Calu3 (cell line): ENCODE data around the gene PSTPIP1. TPM values are rescaled to one million over a fixed set of nuclear protein-coding genes. Genes with fewer than 3 reads are reported as not detected.
"Not testable (repeated sequence)": the region's sequence is repeated elsewhere in the genome, so short reads cannot be mapped to it uniquely, and the experiment has no call there.

Experiments
- BruUV-seq: library from RNA; stranded (reverse); fragments of 400-500 nt; replicated peaks from 2 replicates; lab custom pipeline; 2021; lab: Mats Ljungman, UMichigan
- CTCF ChIA-PET: fragments of 300-600 bp; sonication (Branson Sonifier 250); formaldehyde crosslinking; loops from one replicate; lab custom pipeline; 2022; ENCODE audit warnings: antibody characterized with exemption; lab: Charles Lee
- DNase-seq: peaks from one replicate; pipeline ENCODE4 v3.0.0; 2022
- H3K27ac Mint-ChIP-seq: one replicate; pipeline ENCODE4 v1.8.0; 2022; ENCODE audit warnings: mixed read lengths; ENCODE audit not compliant: unreplicated experiment
- H3K27me3 Mint-ChIP-seq: one replicate; pipeline ENCODE4 v1.8.0; 2022; ENCODE audit warnings: mixed read lengths; ENCODE audit not compliant: unreplicated experiment
- H3K36me3 Mint-ChIP-seq: one replicate; pipeline ENCODE4 v1.8.0; 2022; ENCODE audit warnings: mild to moderate bottlenecking, moderate library complexity, mixed read lengths; ENCODE audit not compliant: insufficient read depth, unreplicated experiment
- H3K4me1 Mint-ChIP-seq: one replicate; pipeline ENCODE4 v1.8.0; 2022; ENCODE audit warnings: mild to moderate bottlenecking, low read depth, mixed read lengths; ENCODE audit not compliant: unreplicated experiment
- H3K4me3 Mint-ChIP-seq: one replicate; pipeline ENCODE4 v1.8.0; 2022; ENCODE audit warnings: mild to moderate bottlenecking, low read depth, moderate library complexity, mixed read lengths; ENCODE audit not compliant: unreplicated experiment
- H3K9me3 Mint-ChIP-seq: one replicate; pipeline ENCODE4 v1.8.0; 2022; ENCODE audit warnings: low read depth, mixed read lengths; ENCODE audit not compliant: unreplicated experiment
- intact Hi-C: fragments of 100-400 bp; cut with micrococcal nuclease; formaldehyde crosslinking; loops from one replicate; pipeline ENCODE4 v1.10.0; 2022; ENCODE audit not compliant: unreplicated experiment
- total RNA-seq: library from RNA; stranded (reverse); gene quantifications from 2 replicates; pipeline ENCODE4 v1.2.3, GENCODE V29; 2022
- TF ChIP-seq, protein P1 (sequence below): fragments of 200-600 bp; IDR thresholded peaks from one replicate; pipeline ENCODE4 v1.8.0; 2022; ENCODE audit warnings: antibody characterized with exemption; ENCODE audit not compliant: unreplicated experiment

The PSTPIP1 gene
- total RNA-seq, 1 experiment from 2014 or later = not detected

DNA sequence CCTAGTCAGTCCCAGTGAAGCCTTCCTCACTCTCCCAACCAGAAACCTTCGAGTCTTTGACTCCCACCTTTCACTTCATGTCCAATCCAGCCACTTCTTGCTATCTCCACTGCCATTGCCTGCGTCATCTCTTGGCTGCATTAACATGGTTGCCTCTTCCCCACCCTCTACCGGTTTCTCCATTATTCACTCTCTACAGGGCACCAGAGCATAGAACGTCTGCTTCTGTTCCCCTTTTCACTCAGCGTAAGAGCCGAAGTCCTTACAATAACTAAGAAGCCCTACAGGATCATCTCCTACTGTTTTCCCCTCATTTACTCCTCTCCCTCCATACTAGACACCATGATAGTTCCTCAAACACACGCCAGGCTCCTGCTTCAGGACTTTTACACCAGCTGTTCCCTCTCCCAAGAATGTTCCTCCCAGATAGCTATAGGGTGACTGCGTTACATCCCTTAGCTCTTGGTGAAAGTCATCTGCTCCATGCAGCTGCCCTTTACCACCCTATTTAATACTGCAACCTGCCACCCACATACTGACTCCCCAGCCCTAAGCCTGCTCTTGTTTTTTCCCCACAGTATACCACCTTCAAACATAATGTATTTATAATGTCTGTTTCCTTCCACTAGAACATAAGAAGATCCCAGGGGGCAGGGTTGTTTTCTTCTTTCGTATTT, 32.5 kb upstream of the PSTPIP1 start:
- BruUV-seq = no TSS peak
- CTCF ChIA-PET = no interaction called here
- H3K27me3 Mint-ChIP-seq = peaks cover 58% of the 10 kb centered on the region
- H3K27ac Mint-ChIP-seq = no peak overlapping the region
- no peak for DNase-seq
- H3K4me3 Mint-ChIP-seq = no peak overlapping the region
- no peaks in the 10 kb centered on the region for H3K9me3 Mint-ChIP-seq
- intact Hi-C loops = no loop called here
- TF ChIP-seq, protein P1, sequence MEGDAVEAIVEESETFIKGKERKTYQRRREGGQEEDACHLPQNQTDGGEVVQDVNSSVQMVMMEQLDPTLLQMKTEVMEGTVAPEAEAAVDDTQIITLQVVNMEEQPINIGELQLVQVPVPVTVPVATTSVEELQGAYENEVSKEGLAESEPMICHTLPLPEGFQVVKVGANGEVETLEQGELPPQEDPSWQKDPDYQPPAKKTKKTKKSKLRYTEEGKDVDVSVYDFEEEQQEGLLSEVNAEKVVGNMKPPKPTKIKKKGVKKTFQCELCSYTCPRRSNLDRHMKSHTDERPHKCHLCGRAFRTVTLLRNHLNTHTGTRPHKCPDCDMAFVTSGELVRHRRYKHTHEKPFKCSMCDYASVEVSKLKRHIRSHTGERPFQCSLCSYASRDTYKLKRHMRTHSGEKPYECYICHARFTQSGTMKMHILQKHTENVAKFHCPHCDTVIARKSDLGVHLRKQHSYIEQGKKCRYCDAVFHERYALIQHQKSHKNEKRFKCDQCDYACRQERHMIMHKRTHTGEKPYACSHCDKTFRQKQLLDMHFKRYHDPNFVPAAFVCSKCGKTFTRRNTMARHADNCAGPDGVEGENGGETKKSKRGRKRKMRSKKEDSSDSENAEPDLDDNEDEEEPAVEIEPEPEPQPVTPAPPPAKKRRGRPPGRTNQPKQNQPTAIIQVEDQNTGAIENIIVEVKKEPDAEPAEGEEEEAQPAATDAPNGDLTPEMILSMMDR = no peak
- no peaks in the 10 kb centered on the region for H3K4me1 Mint-ChIP-seq
- H3K36me3 Mint-ChIP-seq = no peaks in the 10 kb centered on the region

DNA sequence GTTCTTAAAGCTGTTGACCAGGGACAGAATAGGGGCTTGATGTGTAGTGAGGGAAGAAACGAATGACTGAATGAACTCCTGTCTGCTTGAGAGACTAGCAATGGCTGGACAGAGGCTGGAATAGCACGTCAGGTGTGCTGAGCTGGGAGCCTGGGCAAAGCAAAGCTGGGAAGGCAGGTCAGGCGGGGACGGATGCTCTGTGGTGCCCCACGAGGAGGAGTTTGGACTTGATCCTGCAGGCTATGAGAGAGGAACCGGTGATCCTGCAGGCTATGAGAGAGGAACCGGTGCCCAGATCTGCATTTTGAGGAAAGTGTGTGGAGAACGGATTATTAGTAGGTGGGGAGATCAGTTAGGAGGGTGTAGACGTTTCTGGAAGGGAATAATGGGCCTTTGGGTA, 31.3 kb upstream of the PSTPIP1 start:
- CTCF ChIA-PET = interaction anchor here (0.6 to 1.1 kb wide), 2 partner anchors 9 to 580 kb away, joined by 4 to 5 read pairs; no protein-coding TSS in a partner anchor
- no peak overlapping the region for H3K4me3 Mint-ChIP-seq
- BruUV-seq = no TSS peak
- no peaks in the 10 kb centered on the region for H3K36me3 Mint-ChIP-seq
- no peaks in the 10 kb centered on the region for H3K9me3 Mint-ChIP-seq
- H3K27ac Mint-ChIP-seq = no peak overlapping the region
- H3K27me3 Mint-ChIP-seq = peaks cover 63% of the 10 kb centered on the region
- TF ChIP-seq, protein P1 = no peak
- DNase-seq = no peak
- H3K4me1 Mint-ChIP-seq = no peaks in the 10 kb centered on the region
- intact Hi-C loops = no loop called here

GRCh38 chr15:76964157-76964556, 30.8 kb upstream of the PSTPIP1 start:
- no peaks in the 10 kb centered on the region for H3K4me1 Mint-ChIP-seq
- no peak for DNase-seq
- CTCF ChIA-PET = interaction anchor here (0.6 to 1.1 kb wide), 2 partner anchors 10 to 579 kb away, joined by 4 to 5 read pairs; no protein-coding TSS in a partner anchor
- no peaks in the 10 kb centered on the region for H3K9me3 Mint-ChIP-seq
- H3K27me3 Mint-ChIP-seq = peaks cover 69% of the 10 kb centered on the region
- no peaks in the 10 kb centered on the region for H3K36me3 Mint-ChIP-seq
- intact Hi-C loops = no loop called here
- no TSS peak for BruUV-seq
- TF ChIP-seq, protein P1 = no peak
- H3K27ac Mint-ChIP-seq = no peak overlapping the region
- no peak overlapping the region for H3K4me3 Mint-ChIP-seq

DNA sequence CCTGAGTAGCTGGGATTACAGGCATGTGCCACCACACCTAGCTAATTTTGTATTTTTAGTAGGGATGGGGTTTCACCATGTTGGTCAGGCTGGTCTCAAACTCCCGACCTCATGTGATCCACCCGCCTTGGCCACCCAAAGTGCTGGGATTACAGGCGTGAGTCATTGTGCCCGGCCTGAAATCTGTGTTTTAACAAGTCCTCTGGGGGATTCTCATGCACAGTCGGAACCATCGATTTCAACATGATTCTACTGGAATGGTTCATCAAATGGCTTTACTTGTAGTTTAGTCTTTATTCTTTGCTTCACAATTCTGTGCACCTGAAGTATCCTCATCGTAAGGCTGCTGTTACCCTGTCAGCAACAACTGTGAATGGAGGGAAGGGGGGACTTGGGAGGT, 28.9 kb upstream of the PSTPIP1 start:
- CTCF ChIA-PET, H3K4me3 Mint-ChIP-seq, H3K9me3 Mint-ChIP-seq, H3K27ac Mint-ChIP-seq, BruUV-seq, H3K4me1 Mint-ChIP-seq, intact Hi-C loops, H3K36me3 Mint-ChIP-seq, DNase-seq: not testable (repeated sequence)
- peaks cover 84% of the 10 kb centered on the region for H3K27me3 Mint-ChIP-seq

- BruUV-seq = no TSS peak
- no peak for DNase-seq
- Mint-ChIP-seq H3K9me3 (no peaks in the 10 kb centered on the region), H3K27me3 (peaks cover 76% of the 10 kb centered on the region), H3K36me3 (no peaks in the 10 kb centered on the region), H3K4me3 (no peak overlapping the region), H3K4me1 (no peaks in the 10 kb centered on the region), H3K27ac (no peak overlapping the region)
- intact Hi-C loops = no loop called here
- CTCF ChIA-PET = interaction anchor here (0.6 kb wide), 1 partner anchor 20 kb away, joined by 3 read pairs; no protein-coding TSS in a partner anchor
- TF ChIP-seq, protein P1 = no peak
These were observed 27.9 kb upstream of the PSTPIP1 start for GRCh38 chr15:76967067-76967466.
